H1 (cell line): Measurements from ENCODE around the gene TIGD2. TPM values are rescaled to one million over a fixed set of nuclear protein-coding genes. Genes with fewer than 3 reads are reported as not detected.

Experiments used
- CTCF ChIA-PET: fragments of 300-600 bp; sonication (Branson Sonifier 250); formaldehyde crosslinking; loops from one replicate; lab custom pipeline; 2021; ENCODE audit not compliant: partially characterized antibody; lab: Charles Lee
- POLR2A ChIA-PET: fragments of 300-600 bp; sonication (Branson Sonifier 250); formaldehyde crosslinking; loops from one replicate; lab custom pipeline; 2021; ENCODE audit warnings: inconsistent platforms; ENCODE audit not compliant: partially characterized antibody; lab: Charles Lee
- DNase-seq, 2 experiments: peaks; one replicate each; pipeline versions ENCODE4 v3.0.0 to v3.0.0-alpha.2; 2010 to 2022; ENCODE audit warnings: low spot score in 2 of 2, low read depth in 1 of 2, mixed read lengths in 1 of 2
- FAIRE-seq: peaks from 2 replicates; lab custom pipeline; 2011; peaks lifted over from hg19 to GRCh38; lab: Jason Lieb, UNC
- H2AFZ ChIP-seq: 2 replicates; pipeline ENCODE4 v1.8.1; 2012; ENCODE audit warnings: low read length, inconsistent platforms
- H2AK5ac ChIP-seq: 2 replicates; pipeline ENCODE4 v1.6.1; 2013; ENCODE audit warnings: low read depth, low read length
- H2BK120ac ChIP-seq: replicated peaks from 2 replicates; pipeline ENCODE3; 2013; ENCODE audit warnings: low read depth, low read length, inconsistent platforms
- H2BK12ac ChIP-seq: 2 replicates; pipeline ENCODE4 v1.6.1; 2013; ENCODE audit warnings: low read depth, low read length
- H2BK15ac ChIP-seq: 2 replicates; pipeline ENCODE4 v1.6.1; 2013; ENCODE audit warnings: low read length
- H2BK20ac ChIP-seq: 2 replicates; pipeline ENCODE4 v1.6.1; 2013; ENCODE audit warnings: low read length
- H2BK5ac ChIP-seq: 2 replicates; pipeline ENCODE4 v1.6.1; 2013; ENCODE audit warnings: low read depth, low read length
- H3K14ac ChIP-seq: 2 replicates; pipeline ENCODE4 v1.6.1; 2013; ENCODE audit warnings: inconsistent platforms; ENCODE audit not compliant: insufficient read length
- H3K18ac ChIP-seq: 2 replicates; pipeline ENCODE4 v1.6.1; 2013; ENCODE audit warnings: low read length; ENCODE audit errors: extremely low read depth
- H3K23ac ChIP-seq: 2 replicates; pipeline ENCODE4 v1.6.1; 2013; ENCODE audit warnings: inconsistent platforms; ENCODE audit not compliant: insufficient read length
- H3K23me2 ChIP-seq: 2 replicates; pipeline ENCODE4 v1.6.1; 2013; ENCODE audit warnings: low read depth, low read length
- H3K27ac ChIP-seq: 2 replicates; pipeline ENCODE4 v1.6.1; 2011; ENCODE audit warnings: low read depth, low read length, inconsistent platforms
- H3K27me3 ChIP-seq, 4 experiments: replicated peaks in 1 of 4; 1 replicate in 1 of 4; 2 replicates in 3 of 4; pipeline versions ENCODE4 v1.6.1 to v1.8.1; 2011 to 2013; ENCODE audit warnings: low read length in 3 of 4, mild to moderate bottlenecking in 3 of 4, inconsistent platforms in 2 of 4, mixed read lengths in 2 of 4, moderate library complexity in 1 of 4; ENCODE audit not compliant: control insufficient read depth in 3 of 4, insufficient read depth in 3 of 4; ENCODE audit errors: extremely low read depth in 1 of 4
- H3K36me3 ChIP-seq, 4 experiments: 2 replicates each; pipeline versions ENCODE4 v1.6.1 to v1.8.1; 2011 to 2013; ENCODE audit warnings: mild to moderate bottlenecking in 4 of 4, low read length in 3 of 4, moderate library complexity in 2 of 4, control low read depth in 1 of 4, inconsistent platforms in 1 of 4; ENCODE audit not compliant: insufficient read depth in 4 of 4, control insufficient read depth in 2 of 4
- H3K4ac ChIP-seq: replicated peaks from 2 replicates; pipeline ENCODE3; 2013; ENCODE audit warnings: low read length, low read depth, mixed read lengths, inconsistent platforms; ENCODE audit not compliant: insufficient read length
- H3K4me1 ChIP-seq, 4 experiments: replicated peaks in 1 of 4; 1 replicate in 1 of 4; 2 replicates in 3 of 4; pipeline versions ENCODE4 v1.6.1 to v1.8.1; 2011 to 2013; ENCODE audit warnings: low read length in 3 of 4, inconsistent platforms in 2 of 4, mixed read lengths in 1 of 4; ENCODE audit not compliant: insufficient read depth in 4 of 4, control insufficient read depth in 3 of 4
- H3K4me2 ChIP-seq, 2 experiments: 2 replicates each; pipeline versions ENCODE4 v1.6.1 to v1.8.1; 2011 to 2013; ENCODE audit warnings: low read depth in 2 of 2, low read length in 2 of 2, control low read depth in 1 of 2, inconsistent platforms in 1 of 2, mild to moderate bottlenecking in 1 of 2; ENCODE audit not compliant: insufficient read depth in 1 of 2
- H3K4me3 ChIP-seq, 4 experiments: fragments of 200-600, 300-600 bp in 1 of 4; sonication (generic), shearing (Covaris generic), sonication (Bioruptor Twin) in 1 of 4; 2 replicates each; pipeline versions ENCODE4 v1.5.1 to v1.8.1; 2011 to 2016; ENCODE audit warnings: low read length in 4 of 4, low read depth in 3 of 4, control low read depth in 2 of 4, inconsistent platforms in 2 of 4, mild to moderate bottlenecking in 2 of 4, mixed read lengths in 1 of 4, moderate library complexity in 1 of 4; ENCODE audit not compliant: insufficient read depth in 2 of 4; ENCODE audit errors: extremely low read depth in 1 of 4
- H3K56ac ChIP-seq: replicated peaks from 2 replicates; pipeline ENCODE3; 2013; ENCODE audit warnings: low read depth, mild to moderate bottlenecking, mixed read lengths, low read length, inconsistent platforms; ENCODE audit not compliant: insufficient read length
- H3K79me1 ChIP-seq: 2 replicates; pipeline ENCODE4 v1.6.1; 2013; ENCODE audit warnings: low read depth, low read length, control low read depth
- H3K79me2 ChIP-seq, 2 experiments: 2 replicates each; pipeline versions ENCODE4 v1.6.1 to v1.8.1; 2012 to 2013; ENCODE audit warnings: low read length in 2 of 2, mild to moderate bottlenecking in 2 of 2, inconsistent platforms in 1 of 2; ENCODE audit not compliant: insufficient read depth in 2 of 2, control insufficient read depth in 1 of 2
- H3K9ac ChIP-seq, 4 experiments: replicated peaks in 1 of 4; 1 replicate in 1 of 4; 2 replicates in 3 of 4; pipeline versions ENCODE4 v1.6.1 to v1.8.1; 2011 to 2013; ENCODE audit warnings: low read depth in 3 of 4, low read length in 3 of 4, control low read depth in 2 of 4, mild to moderate bottlenecking in 2 of 4, moderate library complexity in 2 of 4, inconsistent platforms in 1 of 4; ENCODE audit errors: extremely low read depth in 1 of 4
- H3K9me3 ChIP-seq, 2 experiments: 2 replicates each; pipeline versions ENCODE4 v1.6.1 to v1.8.1; 2012 to 2013; ENCODE audit warnings: mild to moderate bottlenecking in 2 of 2, moderate library complexity in 2 of 2, control low read depth in 1 of 2, inconsistent platforms in 1 of 2, low read depth in 1 of 2, low read length in 1 of 2, mixed read lengths in 1 of 2; ENCODE audit not compliant: insufficient read depth in 2 of 2
- H4K20me1 ChIP-seq, 2 experiments: replicated peaks in 1 of 2; 2 replicates each; pipeline versions ENCODE3 to v1.8.1; 2011 to 2013; ENCODE audit warnings: inconsistent platforms in 2 of 2, low read length in 2 of 2, mild to moderate bottlenecking in 1 of 2; ENCODE audit not compliant: insufficient read depth in 2 of 2, control insufficient read depth in 1 of 2
- H4K5ac ChIP-seq: 2 replicates; pipeline ENCODE4 v1.6.1; 2013; ENCODE audit warnings: low read length, low read depth, mixed read lengths, inconsistent platforms; ENCODE audit not compliant: insufficient read length
- H4K8ac ChIP-seq: 2 replicates; pipeline ENCODE4 v1.8.0; 2013; ENCODE audit warnings: mild to moderate bottlenecking, moderate library complexity, low read length, inconsistent platforms; ENCODE audit not compliant: insufficient read depth; ENCODE audit errors: extremely low read depth
- H4K91ac ChIP-seq: replicated peaks from 2 replicates; pipeline ENCODE3; 2013; ENCODE audit warnings: low read length, mixed read lengths, inconsistent platforms; ENCODE audit not compliant: insufficient read length
- GTF2F1 ChIP-seq: IDR thresholded peaks from 2 replicates; pipeline ENCODE4 v1.6.1; 2012; ENCODE audit warnings: low read depth, low read length, improper control_type of control experiment, borderline replicate concordance
- MAX ChIP-seq: IDR thresholded peaks from 2 replicates; pipeline ENCODE4 v1.6.1; 2012; ENCODE audit warnings: inconsistent platforms
- POLR2AphosphoS5 ChIP-seq: IDR thresholded peaks from 2 replicates; pipeline ENCODE4 v1.6.1; 2011; ENCODE audit warnings: low read depth, low read length
- SAP30 ChIP-seq: fragments of 300-600 bp; sonication (generic); IDR thresholded peaks from 2 replicates; pipeline ENCODE4 v1.7.1; 2012; ENCODE audit warnings: low read length, moderate library complexity, mild to moderate bottlenecking, inconsistent platforms; ENCODE audit not compliant: insufficient read depth, insufficient replicate concordance
- WGBS, 2 experiments: shearing (Covaris generic) in 1 of 2; methylation state at CpG; one replicate each; pipeline versions ENCODE4 v1.1.6 to v1.1.7; 2013 to 2015; ENCODE audit warnings: low lambda C conversion rate in 2 of 2, mixed read lengths in 2 of 2, inconsistent platforms in 1 of 2, low coverage in 1 of 2, missing lambda C conversion rate in 1 of 2; ENCODE audit not compliant: insufficient replicate concordance in 2 of 2, insufficient coverage in 1 of 2, insufficient read length in 1 of 2; ENCODE audit errors: extremely low coverage in 1 of 2, missing lambda C conversion rate in 1 of 2; 5-methylcytosine and 5-hydroxymethylcytosine counted together
- polyA plus RNA-seq, 7 experiments: library from polyadenylated mRNA; depleted of rRNA in 3 of 7; stranded (reverse) in 5 of 7; unstranded in 2 of 7; fragments of >200 nt in 5 of 7; fragments of 200-250 nt in 2 of 7; gene quantifications; 1 replicate in 5 of 7; 2 replicates in 1 of 7; 4 replicates in 1 of 7; pipeline versions ENCODE4 v1.2.1 to v1.2.3, GENCODE V29; 2011 to 2013; ENCODE audit warnings: missing spikeins in 2 of 7, mixed read lengths in 2 of 7
- total RNA-seq: library from RNA; stranded (reverse); fragmentation: NEBNext Ultra II Directional; extraction: Animal tissue kit (Norgen Biotek cat#: 25700); gene quantifications from 2 replicates; pipeline ENCODE4 v1.2.1, GENCODE V29; 2021

The TIGD2 gene
- total and polyA plus RNA-seq, 2 of the 8 experiments (the other 6 are each of a cell fraction or from before 2014, with no cell fraction given) = 2.4 to 5.7 TPM

DNA sequence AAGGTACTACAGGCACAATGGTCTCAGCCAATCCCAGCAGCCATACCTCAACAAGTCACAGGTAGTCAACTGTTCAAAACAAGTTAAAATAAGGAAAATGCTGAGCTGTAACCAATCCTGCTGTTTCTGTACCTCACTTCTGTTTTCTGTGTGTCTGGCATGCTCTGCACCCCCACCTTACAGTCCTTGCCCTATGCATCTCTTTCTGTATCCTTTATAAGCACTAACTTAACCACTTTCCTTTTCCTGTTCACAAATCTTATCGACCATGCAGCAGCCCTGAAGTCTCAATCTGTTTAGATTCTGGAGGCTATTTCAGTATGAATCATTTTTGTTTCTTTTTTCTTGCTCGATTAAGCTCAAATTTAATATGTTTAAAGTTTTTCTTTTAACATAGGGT is 41.9 kb upstream of the TIGD2 start:
- H3K18ac ChIP-seq = no peak overlapping the region
- FAIRE-seq = no peak
- POLR2A ChIA-PET = interaction anchor here (1.2 kb wide), 1 partner anchor 12 kb away, joined by 3 read pairs; the partner anchor contains the start of gene FAM13A
- whole genome bisulfite sequencing, 2 experiments = 73% methylated on average over 2 of the region's 2 CpGs; no CpG with 5 or more reads in 1 of the 2 experiments
- no peaks in the 10 kb centered on the region for H3K79me2 ChIP-seq
- no peak overlapping the region for H3K27ac ChIP-seq
- H3K4me1 ChIP-seq = no peaks in the 10 kb centered on the region
- H3K4me2 ChIP-seq = no peak overlapping the region
- no peak overlapping the region for H3K4ac ChIP-seq
- H3K9me3 ChIP-seq = no peaks in the 10 kb centered on the region
- H3K9ac ChIP-seq = no peak overlapping the region
- no peak overlapping the region for H2AFZ ChIP-seq
- TF ChIP-seq MAX = no peak
- TF ChIP-seq POLR2AphosphoS5 = no peak
- TF ChIP-seq SAP30 = no peak
- TF ChIP-seq GTF2F1 = no peak
- H3K23me2 ChIP-seq = no peaks in the 10 kb centered on the region
- no peak overlapping the region for H2BK5ac ChIP-seq
- no peaks in the 10 kb centered on the region for H3K27me3 ChIP-seq
- H4K5ac ChIP-seq = no peak overlapping the region
- CTCF ChIA-PET = no interaction called here
- H2BK15ac ChIP-seq = no peak overlapping the region
- no peak for DNase-seq
- H2AK5ac ChIP-seq = no peak overlapping the region
- H3K23ac ChIP-seq = no peak overlapping the region
- no peaks in the 10 kb centered on the region for H3K79me1 ChIP-seq
- no peak overlapping the region for H2BK20ac ChIP-seq
- H3K36me3 ChIP-seq = no peaks in the 10 kb centered on the region
- no peak overlapping the region for H4K8ac ChIP-seq
- H4K20me1 ChIP-seq = no peaks in the 10 kb centered on the region
- H2BK12ac ChIP-seq = no peak overlapping the region
- no peak overlapping the region for H3K4me3 ChIP-seq
- no peak overlapping the region for H3K56ac ChIP-seq
- H2BK120ac ChIP-seq = no peak overlapping the region
- H4K91ac ChIP-seq = no peak overlapping the region
- H3K14ac ChIP-seq = no peak overlapping the region
